Middle frontal gyrus (tissue), 1 donor: ENCODE results near the gene SUGP2.

Source experiments
- DNase-seq: peaks from one replicate; pipeline ENCODE4 v3.0.0-alpha.2; 2015; ENCODE audit warnings: low spot score; ENCODE audit errors: extremely low spot score

SUGP2 gene

GRCh38 chr19:19033426-19034203 is at the start of gene SUGP2, which contains the start of gene ARMC6:
Gene SUGP2, minus strand, starts transcription at chr19:19033517. Its CDS starts 2,446 bp downstream, at chr19:19031071.
Gene ARMC6, plus strand, starts transcription at chr19:19033603. Its CDS starts 607 bp downstream, at chr19:19034210.
- peak; percentile 75 for DNase-seq

- no peak for DNase-seq
These were observed 48.4 kb upstream of the SUGP2 start for GRCh38 chr19:19081642-19082151.

- DNase-seq, result no peak
These were observed 46.3 kb upstream of the SUGP2 start for GRCh38 chr19:19079571-19079970.

GRCh38 chr19:19078801-19079200 is 45.5 kb upstream of the SUGP2 start:
- DNase-seq, result no peak

GRCh38 chr19:19077103-19077502 is 43.8 kb upstream of the SUGP2 start:
- DNase-seq, result no peak

GRCh38 chr19:19076476-19076875 is 43.2 kb upstream of the SUGP2 start:
- no peak for DNase-seq

GRCh38 chr19:19075126-19075525 is 41.8 kb upstream of the SUGP2 start:
- DNase-seq, result no peak

- no peak for DNase-seq
These were observed 41.0 kb upstream of the SUGP2 start for GRCh38 chr19:19074196-19074882.

- DNase-seq, result no peak
These were observed 38.6 kb upstream of the SUGP2 start for GRCh38 chr19:19071897-19072296.

GRCh38 chr19:19068659-19069654 is 35.6 kb upstream of the SUGP2 start:
- DNase-seq, result no peak

GRCh38 chr19:19067276-19068072 is 34.2 kb upstream of the SUGP2 start:
- DNase-seq, result peak; percentile 36

- no peak for DNase-seq
These were observed 31.8 kb upstream of the SUGP2 start for GRCh38 chr19:19064811-19065745.

GRCh38 chr19:19064098-19064722 is 30.9 kb upstream of the SUGP2 start:
- no peak for DNase-seq

- peak; percentile 99 for DNase-seq
These were observed 30.1 kb upstream of the SUGP2 start, which contains the start of gene SLC25A42 for GRCh38 chr19:19063183-19064097. Gene SLC25A42, plus strand, starts transcription at chr19:19063994. Its CDS starts 32,131 bp downstream, at chr19:19096125.

GRCh38 chr19:19062454-19063182 is 29.3 kb upstream of the SUGP2 start:
- DNase-seq, result no peak

- no peak for DNase-seq
These were observed 28.2 kb upstream of the SUGP2 start for GRCh38 chr19:19061506-19061905.
